Ramos (cell line): ENCODE data around the gene ZNF625.
"Not testable (repeated sequence)": the region's sequence is repeated elsewhere in the genome, so short reads cannot be mapped to it uniquely, and the experiment has no call there.

Experiments
- in situ Hi-C: fragments of 300-500 bp; cut with MboI; formaldehyde crosslinking; loops from one replicate; pipeline ENCODE4 v1.14.3; 2022; ENCODE audit warnings: low sequenced_read_pairs; ENCODE audit not compliant: unreplicated experiment

The ZNF625 gene

GRCh38 chr19:12139885-12140544, 16.5 kb downstream of the ZNF625 start, which contains the start of gene ZNF20:
TSS of gene ZNF20 (minus strand) at chr19:12140350. CDS start at chr19:12140182, 168 bp downstream.
- in situ Hi-C loops: loop anchor here (5.0 kb wide), 1 partner anchor 258 kb away; no protein-coding TSS in a partner anchor

GRCh38 chr19:12139269-12139668, 17.3 kb downstream of the ZNF625 start:
- in situ Hi-C loops: no loop called here

- in situ Hi-C loops: no loop called here
Measured at GRCh38 chr19:12137221-12137940, 19.2 kb downstream of the ZNF625 start.

- in situ Hi-C loops: no loop called here
Measured at GRCh38 chr19:12133069-12133468, 23.5 kb downstream of the ZNF625 start.

GRCh38 chr19:12126707-12127106, 29.8 kb downstream of the ZNF625 start:
- in situ Hi-C loops: no loop called here

GRCh38 chr19:12117201-12117970, 39.1 kb downstream of the ZNF625 start:
- in situ Hi-C loops: no loop called here

- in situ Hi-C loops: no loop called here
Measured at GRCh38 chr19:12113121-12113520, 43.4 kb downstream of the ZNF625 start.

GRCh38 chr19:12112701-12113100, 43.8 kb downstream of the ZNF625 start:
- in situ Hi-C loops: no loop called here

- in situ Hi-C loops: no loop called here
Measured at GRCh38 chr19:12111943-12112637, 44.4 kb downstream of the ZNF625 start.

GRCh38 chr19:12111176-12111575, 45.4 kb downstream of the ZNF625 start:
- in situ Hi-C loops: no loop called here

- in situ Hi-C loops: not testable (repeated sequence)
Measured at GRCh38 chr19:12103909-12104308, 52.6 kb downstream of the ZNF625 start.

- in situ Hi-C loops: no loop called here
Measured at GRCh38 chr19:12098040-12098439, 58.5 kb downstream of the ZNF625 start.

- in situ Hi-C loops: no loop called here
Measured at GRCh38 chr19:12095111-12095790, 61.3 kb downstream of the ZNF625 start.
